ENCODE data around the gene RFNG.

The RFNG gene

GRCh38 chr17:82088838-82089722, 37.5 kb upstream of the RFNG start:
- Histone ChIP-seq H3K4me1 (ENCODE audit: control insufficient read depth, insufficient read depth, low read length) (no peaks in the 10 kb centered on the region), H3K27ac (ENCODE audit: insufficient read depth, low read depth, low read length, poor library complexity, severe bottlenecking) (no peak overlapping the region), H3K4me3 (ENCODE audit: insufficient read depth, low read depth, low read length) (no peak overlapping the region), H3K27me3 (ENCODE audit: control insufficient read depth, insufficient read depth, low read length, poor library complexity, severe bottlenecking) (no peaks in the 10 kb centered on the region), H3K36me3 (ENCODE audit: control insufficient read depth, insufficient read depth, low read length) (peaks cover 77% of the 10 kb centered on the region), H3K9me3 (ENCODE audit: control insufficient read depth, low read length) (no peaks in the 10 kb centered on the region)
- 96 to 97% methylated on average over 47 of the region's 47 CpGs for WGBS, 2 experiments

GRCh38 chr17:82087961-82088837, 36.6 kb upstream of the RFNG start:
- WGBS, 2 experiments, result 96 to 98% methylated on average over 48 of the region's 48 CpGs
- peaks cover 80% of the 10 kb centered on the region for H3K36me3 ChIP-seq (ENCODE audit: control insufficient read depth, insufficient read depth, low read length)
- no peak overlapping the region for H3K27ac ChIP-seq (ENCODE audit: insufficient read depth, low read depth, low read length, poor library complexity, severe bottlenecking)
- H3K9me3 ChIP-seq (ENCODE audit: control insufficient read depth, low read length), result no peaks in the 10 kb centered on the region
- H3K4me3 ChIP-seq (ENCODE audit: insufficient read depth, low read depth, low read length), result no peak overlapping the region
- H3K4me1 ChIP-seq (ENCODE audit: control insufficient read depth, insufficient read depth, low read length), result no peaks in the 10 kb centered on the region
- H3K27me3 ChIP-seq (ENCODE audit: control insufficient read depth, insufficient read depth, low read length, poor library complexity, severe bottlenecking), result no peaks in the 10 kb centered on the region

GRCh38 chr17:82086941-82087906, 35.6 kb upstream of the RFNG start:
- peaks cover 80% of the 10 kb centered on the region for H3K36me3 ChIP-seq (ENCODE audit: control insufficient read depth, insufficient read depth, low read length)
- WGBS, 2 experiments, result 94 to 95% methylated on average over 39 of the region's 39 CpGs

GRCh38 chr17:82085931-82086764, 34.5 kb upstream of the RFNG start:
- peaks cover 75% of the 10 kb centered on the region for H3K36me3 ChIP-seq (ENCODE audit: control insufficient read depth, insufficient read depth, low read length)
- WGBS, 2 experiments, result 96 to 97% methylated on average over 25 of the region's 25 CpGs
- no peaks in the 10 kb centered on the region for H3K9me3 ChIP-seq (ENCODE audit: control insufficient read depth, low read length)
- no peak overlapping the region for H3K4me3 ChIP-seq (ENCODE audit: insufficient read depth, low read depth, low read length)
- no peaks in the 10 kb centered on the region for H3K4me1 ChIP-seq (ENCODE audit: control insufficient read depth, insufficient read depth, low read length)
- no peaks in the 10 kb centered on the region for H3K27me3 ChIP-seq (ENCODE audit: control insufficient read depth, insufficient read depth, low read length, poor library complexity, severe bottlenecking)
- no peak overlapping the region for H3K27ac ChIP-seq (ENCODE audit: insufficient read depth, low read depth, low read length, poor library complexity, severe bottlenecking)

More at GRCh38 chr17:82086941-82087906, 35.6 kb upstream of the RFNG start:
- H3K27me3 ChIP-seq (ENCODE audit: control insufficient read depth, insufficient read depth, low read length, poor library complexity, severe bottlenecking), result no peaks in the 10 kb centered on the region
- no peak overlapping the region for H3K4me3 ChIP-seq (ENCODE audit: insufficient read depth, low read depth, low read length)
- no peaks in the 10 kb centered on the region for H3K4me1 ChIP-seq (ENCODE audit: control insufficient read depth, insufficient read depth, low read length)
- no peaks in the 10 kb centered on the region for H3K9me3 ChIP-seq (ENCODE audit: control insufficient read depth, low read length)
- no peak overlapping the region for H3K27ac ChIP-seq (ENCODE audit: insufficient read depth, low read depth, low read length, poor library complexity, severe bottlenecking)

GRCh38 chr17:82085031-82085861, 33.6 kb upstream of the RFNG start:
- 93 to 96% methylated on average over 49 of the region's 49 CpGs for WGBS, 2 experiments
- no peaks in the 10 kb centered on the region for H3K9me3 ChIP-seq (ENCODE audit: control insufficient read depth, low read length)

GRCh38 chr17:82084373-82085030, 32.9 kb upstream of the RFNG start:
- Histone ChIP-seq H3K4me3 (ENCODE audit: insufficient read depth, low read depth, low read length) (no peak overlapping the region), H3K27ac (ENCODE audit: insufficient read depth, low read depth, low read length, poor library complexity, severe bottlenecking) (no peak overlapping the region), H3K36me3 (ENCODE audit: control insufficient read depth, insufficient read depth, low read length) (peaks cover 75% of the 10 kb centered on the region), H3K27me3 (ENCODE audit: control insufficient read depth, insufficient read depth, low read length, poor library complexity, severe bottlenecking) (no peaks in the 10 kb centered on the region), H3K4me1 (ENCODE audit: control insufficient read depth, insufficient read depth, low read length) (no peaks in the 10 kb centered on the region), H3K9me3 (ENCODE audit: control insufficient read depth, low read length) (no peaks in the 10 kb centered on the region)
- WGBS, 2 experiments, result 95 to 96% methylated on average over 31 of the region's 31 CpGs

More at GRCh38 chr17:82085031-82085861, 33.6 kb upstream of the RFNG start:
- Histone ChIP-seq H3K27ac (ENCODE audit: insufficient read depth, low read depth, low read length, poor library complexity, severe bottlenecking) (no peak overlapping the region), H3K27me3 (ENCODE audit: control insufficient read depth, insufficient read depth, low read length, poor library complexity, severe bottlenecking) (no peaks in the 10 kb centered on the region), H3K4me3 (ENCODE audit: insufficient read depth, low read depth, low read length) (no peak overlapping the region), H3K4me1 (ENCODE audit: control insufficient read depth, insufficient read depth, low read length) (no peaks in the 10 kb centered on the region), H3K36me3 (ENCODE audit: control insufficient read depth, insufficient read depth, low read length) (peaks cover 75% of the 10 kb centered on the region)

- no peaks in the 10 kb centered on the region for H3K27me3 ChIP-seq (ENCODE audit: control insufficient read depth, insufficient read depth, low read length, poor library complexity, severe bottlenecking)
- H3K4me3 ChIP-seq (ENCODE audit: insufficient read depth, low read depth, low read length), result no peak overlapping the region
- no peak overlapping the region for H3K27ac ChIP-seq (ENCODE audit: insufficient read depth, low read depth, low read length, poor library complexity, severe bottlenecking)
- 95 to 96% methylated on average over 55 of the region's 55 CpGs for WGBS, 2 experiments
- no peaks in the 10 kb centered on the region for H3K9me3 ChIP-seq (ENCODE audit: control insufficient read depth, low read length)
- peaks cover 67% of the 10 kb centered on the region for H3K36me3 ChIP-seq (ENCODE audit: control insufficient read depth, insufficient read depth, low read length)
- no peaks in the 10 kb centered on the region for H3K4me1 ChIP-seq (ENCODE audit: control insufficient read depth, insufficient read depth, low read length)
These were observed 32.1 kb upstream of the RFNG start for GRCh38 chr17:82083533-82084359.

- H3K4me3 ChIP-seq (ENCODE audit: insufficient read depth, low read depth, low read length), result no peak overlapping the region
- H3K27me3 ChIP-seq (ENCODE audit: control insufficient read depth, insufficient read depth, low read length, poor library complexity, severe bottlenecking), result no peaks in the 10 kb centered on the region
- H3K27ac ChIP-seq (ENCODE audit: insufficient read depth, low read depth, low read length, poor library complexity, severe bottlenecking), result no peak overlapping the region
- H3K4me1 ChIP-seq (ENCODE audit: control insufficient read depth, insufficient read depth, low read length), result no peaks in the 10 kb centered on the region
- H3K36me3 ChIP-seq (ENCODE audit: control insufficient read depth, insufficient read depth, low read length), result peaks cover 63% of the 10 kb centered on the region
- H3K9me3 ChIP-seq (ENCODE audit: control insufficient read depth, low read length), result no peaks in the 10 kb centered on the region
- WGBS, 2 experiments, result 96% methylated on average over 24 of the region's 24 CpGs
These were observed 31.4 kb upstream of the RFNG start for GRCh38 chr17:82083009-82083408.
